22Rv1 (cell line): Measurements from ENCODE around the gene LIMK1.

ENCODE experiments used
- H3K27ac ChIP-seq: fragments of 450-650 bp; 2 replicates; pipeline ENCODE4 v1.5.1; 2017
- ZFX ChIP-seq: fragments of 450-650 bp; IDR thresholded peaks from 2 replicates; pipeline ENCODE4 v1.6.1; 2017; ENCODE audit warnings: antibody characterized with exemption, borderline replicate concordance
- TF ChIP-seq, protein P1 (sequence below): fragments of 450-650 bp; IDR thresholded peaks from 2 replicates; pipeline ENCODE4 v1.5.1; 2017; ENCODE audit warnings: mild to moderate bottlenecking

LIMK1 gene

DNA sequence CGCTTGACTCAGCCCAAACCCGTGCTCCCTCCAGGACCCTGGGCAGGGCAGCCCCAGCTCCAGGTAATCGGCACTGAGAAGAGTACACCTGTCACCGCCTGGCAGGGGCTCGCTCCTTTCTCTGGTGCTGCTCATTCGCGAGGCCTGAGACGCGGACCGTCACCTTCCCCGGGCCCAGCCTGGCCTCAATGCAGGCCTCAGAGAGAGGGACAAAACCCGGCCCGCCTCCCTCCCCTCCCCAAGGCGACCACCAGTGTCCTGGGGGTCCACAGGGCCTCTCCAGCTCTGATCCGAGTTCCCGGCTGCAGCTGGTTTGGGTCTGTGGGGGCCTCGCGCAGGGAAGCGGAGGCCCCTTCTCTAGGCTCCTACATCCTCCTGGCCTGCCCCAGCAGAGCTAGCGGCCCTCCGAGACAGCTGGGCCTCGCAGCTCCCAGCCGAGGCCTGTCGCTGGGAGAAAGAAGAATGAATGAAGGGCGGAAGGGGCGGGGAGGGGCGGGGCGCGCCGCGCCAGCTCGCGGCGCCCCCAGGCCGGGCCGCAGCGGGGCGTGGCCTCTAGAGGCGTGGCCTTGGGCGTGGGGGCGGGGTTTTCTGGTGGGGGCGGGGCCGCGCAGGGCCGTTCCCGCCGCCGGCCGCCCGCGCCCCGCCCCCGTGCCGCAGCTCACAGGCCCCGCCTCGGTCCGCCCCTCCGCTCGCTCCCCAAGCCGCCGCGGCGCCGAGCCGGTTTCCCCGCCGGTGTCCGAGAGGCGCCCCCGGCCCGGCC, at the start of gene LIMK1:
LIMK1 (plus strand) TSS at position 688 of the 760 bp plus-strand sequence. CDS start 187 bp downstream, outside the sequence.
- peak within 1 kb of the TSS; percentile 71 for H3K27ac ChIP-seq
- TF ChIP-seq ZFX: no peak
- TF ChIP-seq, protein P1, sequence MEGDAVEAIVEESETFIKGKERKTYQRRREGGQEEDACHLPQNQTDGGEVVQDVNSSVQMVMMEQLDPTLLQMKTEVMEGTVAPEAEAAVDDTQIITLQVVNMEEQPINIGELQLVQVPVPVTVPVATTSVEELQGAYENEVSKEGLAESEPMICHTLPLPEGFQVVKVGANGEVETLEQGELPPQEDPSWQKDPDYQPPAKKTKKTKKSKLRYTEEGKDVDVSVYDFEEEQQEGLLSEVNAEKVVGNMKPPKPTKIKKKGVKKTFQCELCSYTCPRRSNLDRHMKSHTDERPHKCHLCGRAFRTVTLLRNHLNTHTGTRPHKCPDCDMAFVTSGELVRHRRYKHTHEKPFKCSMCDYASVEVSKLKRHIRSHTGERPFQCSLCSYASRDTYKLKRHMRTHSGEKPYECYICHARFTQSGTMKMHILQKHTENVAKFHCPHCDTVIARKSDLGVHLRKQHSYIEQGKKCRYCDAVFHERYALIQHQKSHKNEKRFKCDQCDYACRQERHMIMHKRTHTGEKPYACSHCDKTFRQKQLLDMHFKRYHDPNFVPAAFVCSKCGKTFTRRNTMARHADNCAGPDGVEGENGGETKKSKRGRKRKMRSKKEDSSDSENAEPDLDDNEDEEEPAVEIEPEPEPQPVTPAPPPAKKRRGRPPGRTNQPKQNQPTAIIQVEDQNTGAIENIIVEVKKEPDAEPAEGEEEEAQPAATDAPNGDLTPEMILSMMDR: no peak

DNA sequence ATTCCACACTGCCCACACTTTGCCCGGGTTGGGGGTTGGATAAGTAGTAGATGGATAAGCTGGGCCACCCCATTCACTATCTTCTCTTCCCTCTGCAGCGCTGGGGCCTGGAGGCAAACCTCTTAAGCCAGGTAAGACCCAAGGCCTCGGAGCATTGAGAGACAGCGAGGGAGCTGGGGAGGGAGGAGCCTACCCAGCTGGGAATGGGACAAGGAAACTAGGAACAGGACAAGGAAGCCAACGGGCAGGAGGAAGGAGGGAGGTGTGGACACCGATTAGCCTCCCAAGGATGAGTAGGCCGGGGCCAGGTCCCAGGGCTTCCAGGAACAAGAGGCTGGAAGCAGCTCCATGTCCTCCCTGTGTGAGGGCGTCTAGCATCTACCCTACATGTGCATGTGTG, 46.0 kb upstream of the LIMK1 start:
- no peak overlapping the region for H3K27ac ChIP-seq
- TF ChIP-seq, protein P1: no peak
- TF ChIP-seq ZFX: no peak

GRCh38 chr7:74038194-74038961, 45.2 kb upstream of the LIMK1 start:
- TF ChIP-seq ZFX: no peak
- TF ChIP-seq, protein P1: no peak
- no peak overlapping the region for H3K27ac ChIP-seq

DNA sequence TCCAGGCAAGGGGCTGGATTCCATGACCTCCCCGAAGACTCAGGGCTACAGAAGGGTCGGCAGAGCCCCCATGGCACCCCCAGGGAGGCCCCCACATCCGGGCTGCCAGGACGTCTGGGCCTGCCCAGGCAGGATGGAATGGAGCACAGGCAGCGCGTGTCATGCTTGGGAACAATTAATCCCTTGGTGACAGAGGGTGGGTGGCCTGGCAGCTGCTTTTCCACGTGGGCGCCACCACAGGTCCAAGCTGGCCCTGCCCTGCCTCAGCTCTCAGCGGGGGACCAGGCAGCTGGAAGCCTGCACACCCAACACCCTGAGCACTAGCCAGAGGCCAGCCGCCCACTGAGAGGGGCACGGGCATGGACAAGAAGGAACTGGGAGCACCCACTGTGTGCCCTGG, 44.3 kb upstream of the LIMK1 start:
- TF ChIP-seq, protein P1: no peak
- TF ChIP-seq ZFX: no peak
- H3K27ac ChIP-seq: no peak overlapping the region

DNA sequence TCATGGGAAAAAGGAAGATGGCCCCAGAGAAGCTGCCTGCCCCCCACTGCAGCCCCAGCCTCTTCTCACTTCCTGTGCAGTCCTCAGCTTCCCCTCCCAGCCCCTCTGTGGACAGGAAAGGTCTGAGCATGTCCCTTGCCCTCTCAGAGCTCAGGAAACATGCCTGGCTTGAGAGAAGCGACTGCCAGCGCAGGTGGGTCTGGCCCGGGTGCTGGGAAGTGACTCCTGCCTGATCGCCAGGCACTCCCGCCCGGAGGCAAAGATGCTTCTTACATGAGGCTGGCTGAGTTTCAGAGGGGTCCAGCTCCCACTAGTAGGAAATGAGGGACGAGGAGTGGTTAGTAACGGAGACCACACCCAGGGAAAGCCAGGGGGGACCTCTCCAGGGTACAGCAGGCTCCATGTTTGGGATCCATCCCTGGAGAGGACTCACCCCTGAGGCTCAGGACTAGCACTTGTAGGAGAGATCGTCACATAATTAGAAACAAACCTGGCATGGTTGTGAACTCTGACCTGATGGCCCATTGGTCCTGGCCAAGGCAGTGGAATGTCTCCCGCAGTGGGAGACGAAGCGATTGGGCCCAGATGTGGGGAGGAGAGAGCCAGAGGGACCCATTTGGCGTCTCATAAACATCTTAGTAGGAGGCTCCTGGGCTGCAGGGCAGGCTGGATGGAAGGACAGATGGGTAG, 43.4 kb upstream of the LIMK1 start:
- TF ChIP-seq, protein P1: no peak
- no peak for TF ChIP-seq ZFX
- H3K27ac ChIP-seq: no peak overlapping the region

- H3K27ac ChIP-seq: no peak overlapping the region
- no peak for TF ChIP-seq ZFX
- TF ChIP-seq, protein P1: no peak
Measured at GRCh38 chr7:74040791-74041520, 42.6 kb upstream of the LIMK1 start.
